K562 (cell line): ENCODE results near the gene NR1D1. TPM values are rescaled to one million over a fixed set of nuclear protein-coding genes. Genes with fewer than 3 reads are reported as not detected.

Source experiments
- E2F4 ChIP-seq: sonication (generic); formaldehyde crosslinking; IDR thresholded peaks from 2 replicates; pipeline ENCODE4 v1.8.0; 2022; ENCODE audit warnings: mild to moderate bottlenecking, low read depth, missing genetic modification reagents
- NCOR1 ChIP-seq: fragments of 450-650 bp; IDR thresholded peaks from 2 replicates; pipeline ENCODE4 v1.6.1; 2016; ENCODE audit warnings: mild to moderate bottlenecking, moderate library complexity
- RCOR1 ChIP-seq, 2 experiments: IDR thresholded peaks; 2 replicates each; pipeline ENCODE4 v1.6.1; 2012; ENCODE audit warnings: low read depth in 2 of 2, low read length in 2 of 2, borderline replicate concordance in 1 of 2, improper control_type of control experiment in 1 of 2
- RERE ChIP-seq: sonication (generic); formaldehyde crosslinking; IDR thresholded peaks from 2 replicates; pipeline ENCODE4 v1.8.0; 2023; ENCODE audit warnings: missing genetic modification reagents, mild to moderate bottlenecking, borderline replicate concordance
- ZKSCAN1 ChIP-seq: fragments of 150-350 bp; IDR thresholded peaks from 2 replicates; pipeline ENCODE4 v1.6.1; 2016; ENCODE audit warnings: low read depth, low read length
- polyA plus RNA-seq, 8 experiments: library from polyadenylated mRNA; depleted of rRNA in 4 of 8; stranded (reverse) in 5 of 8; unstranded in 3 of 8; fragments of >200 nt; fragmentation: Nextera tagmentation in 2 of 8; fragmentation: Illumina TruSeq in 1 of 8; extraction: Ambion mirVana in 2 of 8; extraction: Trizol in 1 of 8; gene quantifications; 2 replicates each; pipeline versions ENCODE4 v1.2.1 to v1.2.3, GENCODE V29; 2011 to 2014; ENCODE audit warnings: inconsistent platforms in 1 of 8, missing spikeins in 1 of 8
- total RNA-seq, 7 experiments: library from RNA; depleted of rRNA in 6 of 7; stranded (reverse); fragments of >200 nt in 6 of 7; fragmentation: Illumina TruSeq in 2 of 7; extraction: Trizol in 2 of 7; gene quantifications; 2 replicates each; pipeline versions ENCODE4 v1.2.1 to v1.2.3, GENCODE V29; 2011 to 2021; ENCODE audit warnings: low replicate concordance in 1 of 7
- TF ChIP-seq, protein P1 (sequence below): fragments of 250-450 bp; sonication (Bioruptor Pico); IDR thresholded peaks from 2 replicates; pipeline ENCODE4 v1.4.0; 2020
- TF ChIP-seq, protein P2 (sequence below): fragments of 250-450 bp; sonication (Bioruptor Pico); IDR thresholded peaks from 2 replicates; pipeline ENCODE4 v1.8.0; 2021; ENCODE audit warnings: borderline replicate concordance, mild to moderate bottlenecking, moderate library complexity; ENCODE audit not compliant: poor library complexity, severe bottlenecking
- TF ChIP-seq, protein P3 (sequence below), 2 experiments: IDR thresholded peaks; 2 replicates each; pipeline ENCODE4 v1.6.1; 2011; ENCODE audit warnings: borderline replicate concordance in 1 of 2, control low read depth in 1 of 2, low read depth in 1 of 2, low read length in 1 of 2, mild to moderate bottlenecking in 1 of 2, mixed read lengths in 1 of 2, moderate library complexity in 1 of 2; ENCODE audit not compliant: insufficient read depth in 1 of 2, insufficient read length in 1 of 2, poor library complexity in 1 of 2, severe bottlenecking in 1 of 2; ENCODE audit errors: extremely low read depth in 1 of 2

The NR1D1 gene
- total and polyA plus RNA-seq, 9 of the 15 experiments (the other 6 are each of a cell fraction or from before 2014, with no cell fraction given), result 0.25 to 7.7 (median 0.65) TPM

GRCh38 chr17:40113110-40113906 is 12.9 kb upstream of the NR1D1 start (continued):
- TF ChIP-seq, protein P1, sequence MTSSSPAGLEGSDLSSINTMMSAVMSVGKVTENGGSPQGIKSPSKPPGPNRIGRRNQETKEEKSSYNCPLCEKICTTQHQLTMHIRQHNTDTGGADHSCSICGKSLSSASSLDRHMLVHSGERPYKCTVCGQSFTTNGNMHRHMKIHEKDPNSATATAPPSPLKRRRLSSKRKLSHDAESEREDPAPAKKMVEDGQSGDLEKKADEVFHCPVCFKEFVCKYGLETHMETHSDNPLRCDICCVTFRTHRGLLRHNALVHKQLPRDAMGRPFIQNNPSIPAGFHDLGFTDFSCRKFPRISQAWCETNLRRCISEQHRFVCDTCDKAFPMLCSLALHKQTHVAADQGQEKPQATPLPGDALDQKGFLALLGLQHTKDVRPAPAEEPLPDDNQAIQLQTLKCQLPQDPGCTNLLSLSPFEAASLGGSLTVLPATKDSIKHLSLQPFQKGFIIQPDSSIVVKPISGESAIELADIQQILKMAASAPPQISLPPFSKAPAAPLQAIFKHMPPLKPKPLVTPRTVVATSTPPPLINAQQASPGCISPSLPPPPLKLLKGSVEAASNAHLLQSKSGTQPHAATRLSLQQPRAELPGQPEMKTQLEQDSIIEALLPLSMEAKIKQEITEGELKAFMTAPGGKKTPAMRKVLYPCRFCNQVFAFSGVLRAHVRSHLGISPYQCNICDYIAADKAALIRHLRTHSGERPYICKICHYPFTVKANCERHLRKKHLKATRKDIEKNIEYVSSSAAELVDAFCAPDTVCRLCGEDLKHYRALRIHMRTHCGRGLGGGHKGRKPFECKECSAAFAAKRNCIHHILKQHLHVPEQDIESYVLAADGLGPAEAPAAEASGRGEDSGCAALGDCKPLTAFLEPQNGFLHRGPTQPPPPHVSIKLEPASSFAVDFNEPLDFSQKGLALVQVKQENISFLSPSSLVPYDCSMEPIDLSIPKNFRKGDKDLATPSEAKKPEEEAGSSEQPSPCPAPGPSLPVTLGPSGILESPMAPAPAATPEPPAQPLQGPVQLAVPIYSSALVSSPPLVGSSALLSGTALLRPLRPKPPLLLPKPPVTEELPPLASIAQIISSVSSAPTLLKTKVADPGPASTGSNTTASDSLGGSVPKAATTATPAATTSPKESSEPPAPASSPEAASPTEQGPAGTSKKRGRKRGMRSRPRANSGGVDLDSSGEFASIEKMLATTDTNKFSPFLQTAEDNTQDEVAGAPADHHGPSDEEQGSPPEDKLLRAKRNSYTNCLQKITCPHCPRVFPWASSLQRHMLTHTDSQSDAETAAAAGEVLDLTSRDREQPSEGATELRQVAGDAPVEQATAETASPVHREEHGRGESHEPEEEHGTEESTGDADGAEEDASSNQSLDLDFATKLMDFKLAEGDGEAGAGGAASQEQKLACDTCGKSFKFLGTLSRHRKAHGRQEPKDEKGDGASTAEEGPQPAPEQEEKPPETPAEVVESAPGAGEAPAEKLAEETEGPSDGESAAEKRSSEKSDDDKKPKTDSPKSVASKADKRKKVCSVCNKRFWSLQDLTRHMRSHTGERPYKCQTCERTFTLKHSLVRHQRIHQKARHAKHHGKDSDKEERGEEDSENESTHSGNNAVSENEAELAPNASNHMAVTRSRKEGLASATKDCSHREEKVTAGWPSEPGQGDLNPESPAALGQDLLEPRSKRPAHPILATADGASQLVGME, result 0 out of 2 replicates have a peak, but pooled peaks have one; percentile 32
- TF ChIP-seq RCOR1 (IDR thresholded peaks at IDR 0.05; ENCODE audit: borderline replicate concordance in 1 of 2, low read depth in 2 of 2, low read length in 2 of 2) (0 out of 4 replicates have a peak, but pooled peaks of 1 of the 2 experiments have one; percentile 62), ZKSCAN1 (no peak), NCOR1 (peak; percentile 29; the same call in 1 of the 2 replicates), E2F4 (no peak), RERE (CRISPR knock-in tag) (no peak)
- TF ChIP-seq, protein P2, sequence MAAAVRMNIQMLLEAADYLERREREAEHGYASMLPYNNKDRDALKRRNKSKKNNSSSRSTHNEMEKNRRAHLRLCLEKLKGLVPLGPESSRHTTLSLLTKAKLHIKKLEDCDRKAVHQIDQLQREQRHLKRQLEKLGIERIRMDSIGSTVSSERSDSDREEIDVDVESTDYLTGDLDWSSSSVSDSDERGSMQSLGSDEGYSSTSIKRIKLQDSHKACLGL, result peak; percentile 91
- TF ChIP-seq, protein P3, sequence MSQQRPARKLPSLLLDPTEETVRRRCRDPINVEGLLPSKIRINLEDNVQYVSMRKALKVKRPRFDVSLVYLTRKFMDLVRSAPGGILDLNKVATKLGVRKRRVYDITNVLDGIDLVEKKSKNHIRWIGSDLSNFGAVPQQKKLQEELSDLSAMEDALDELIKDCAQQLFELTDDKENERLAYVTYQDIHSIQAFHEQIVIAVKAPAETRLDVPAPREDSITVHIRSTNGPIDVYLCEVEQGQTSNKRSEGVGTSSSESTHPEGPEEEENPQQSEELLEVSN (IDR thresholded peaks at IDR 0.05; ENCODE audit: borderline replicate concordance in 1 of 2, extremely low read depth in 1 of 2, insufficient read depth in 1 of 2, insufficient read length in 1 of 2, low read depth in 1 of 2, low read length in 1 of 2, poor library complexity in 1 of 2, severe bottlenecking in 1 of 2), result peak; percentile 75 to 85
